Measurements from ENCODE around the gene BNIP5. TPM values are rescaled to one million over a fixed set of nuclear protein-coding genes. Genes with fewer than 3 reads are reported as not detected.
A peak's percentile ranks its signal among the peaks of the same experiment; 100 is the strongest.

BNIP5 gene
- total RNA-seq, 2 donors from 2014 or later, result not detected

- Mint-ChIP-seq H3K27ac (no peak overlapping the region), H3K4me1 (ENCODE audit: low read depth in 2 of 2) (peaks cover 27 to 43% of the 10 kb centered on the region in 2 donors), H3K4me3 (no peak overlapping the region), H3K36me3 (no peaks in the 10 kb centered on the region), H3K9me3 (no peaks in the 10 kb centered on the region), H3K27me3 (peaks cover 0 to 7% of the 10 kb centered on the region in 2 donors)
- DNase-seq (ENCODE audit: low spot score) (peak; percentile 66), ATAC-seq (peak; percentile 67 to 83)
These were observed 23.8 kb upstream of the BNIP5 start for GRCh38 chr6:36360241-36361054.

DNA sequence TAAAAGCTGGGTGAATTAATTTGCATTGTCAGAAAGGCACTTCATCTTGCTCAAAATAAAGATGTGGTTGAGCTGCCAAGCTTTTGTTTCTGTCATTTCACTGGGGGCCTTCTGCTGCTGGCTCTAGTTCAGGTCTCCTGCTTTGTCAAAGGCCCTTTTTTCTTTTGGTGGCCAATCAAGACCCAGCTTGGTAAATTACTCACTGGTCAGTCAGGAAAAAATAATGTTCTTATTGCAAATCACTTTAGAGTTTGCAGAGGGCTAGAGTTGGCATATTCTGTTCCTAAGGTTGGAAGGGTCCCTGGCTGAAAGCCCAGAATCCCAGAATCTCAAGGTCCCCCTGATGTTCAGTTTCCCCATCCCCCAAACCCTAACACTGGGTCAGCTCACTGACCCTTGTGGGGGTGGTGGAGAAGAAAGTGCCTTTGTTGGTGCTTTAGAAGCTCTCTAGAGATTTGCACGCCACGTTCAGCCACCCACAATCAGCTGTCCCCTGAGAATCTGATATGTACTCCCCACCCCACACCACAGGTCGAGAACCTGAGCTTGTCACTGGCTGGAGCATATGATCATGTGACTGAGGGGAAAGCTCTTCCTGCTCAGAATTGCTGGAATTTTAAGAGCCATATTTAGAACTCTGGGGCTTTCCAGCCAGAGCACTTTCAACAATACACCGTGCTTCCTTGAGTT lies 21.7 kb upstream of the BNIP5 start:
- Mint-ChIP-seq H3K4me1 (ENCODE audit: low read depth in 2 of 2) (peaks cover 36 to 41% of the 10 kb centered on the region in 2 donors), H3K9me3 (no peaks in the 10 kb centered on the region), H3K27ac (no peak overlapping the region), H3K4me3 (no peak overlapping the region), H3K36me3 (peaks cover 6% of the 10 kb centered on the region), H3K27me3 (peaks cover 7% of the 10 kb centered on the region in 2 donors)
- no peak for ATAC-seq
- DNase-seq (ENCODE audit: low spot score), result no peak

DNA sequence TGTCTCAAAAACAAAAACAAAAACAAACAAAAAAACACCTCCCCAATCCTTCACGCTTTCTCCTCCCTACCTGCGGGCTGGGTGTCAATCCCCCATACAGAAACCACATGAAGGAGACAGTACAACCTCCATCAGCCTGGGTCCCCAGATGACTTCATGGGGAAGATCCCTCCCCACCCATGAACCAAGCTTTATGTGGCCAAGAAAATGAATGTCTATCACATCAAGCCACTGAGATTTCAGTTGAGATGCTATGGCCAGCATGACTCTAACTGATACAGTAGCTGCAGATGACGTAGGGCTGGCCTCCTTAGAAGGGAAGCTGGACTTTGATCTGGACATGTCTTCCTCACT lies 21.2 kb upstream of the BNIP5 start:
- Mint-ChIP-seq H3K9me3 (no peaks in the 10 kb centered on the region), H3K4me3 (no peak overlapping the region), H3K27me3 (peaks cover 7% of the 10 kb centered on the region in 2 donors), H3K27ac (no peak overlapping the region), H3K4me1 (ENCODE audit: low read depth in 2 of 2) (peaks cover 36 to 41% of the 10 kb centered on the region in 2 donors), H3K36me3 (peaks cover 9% of the 10 kb centered on the region)
- ATAC-seq (peak; percentile 4 to 41), DNase-seq (ENCODE audit: low spot score) (no peak)

- Mint-ChIP-seq H3K36me3 (peaks cover 11% of the 10 kb centered on the region), H3K4me1 (ENCODE audit: low read depth in 2 of 2) (peaks cover 33 to 38% of the 10 kb centered on the region in 2 donors), H3K27me3 (peaks cover 7 to 8% of the 10 kb centered on the region in 2 donors), H3K4me3 (peak overlapping the region; percentile 49), H3K27ac (peak overlapping the region; percentile 51 to 85), H3K9me3 (no peaks in the 10 kb centered on the region)
- ATAC-seq, result peak; percentile 82 to 83
- DNase-seq (ENCODE audit: low spot score), result peak; percentile 45
These were observed 19.1 kb upstream of the BNIP5 start for GRCh38 chr6:36355819-36356218.

DNA sequence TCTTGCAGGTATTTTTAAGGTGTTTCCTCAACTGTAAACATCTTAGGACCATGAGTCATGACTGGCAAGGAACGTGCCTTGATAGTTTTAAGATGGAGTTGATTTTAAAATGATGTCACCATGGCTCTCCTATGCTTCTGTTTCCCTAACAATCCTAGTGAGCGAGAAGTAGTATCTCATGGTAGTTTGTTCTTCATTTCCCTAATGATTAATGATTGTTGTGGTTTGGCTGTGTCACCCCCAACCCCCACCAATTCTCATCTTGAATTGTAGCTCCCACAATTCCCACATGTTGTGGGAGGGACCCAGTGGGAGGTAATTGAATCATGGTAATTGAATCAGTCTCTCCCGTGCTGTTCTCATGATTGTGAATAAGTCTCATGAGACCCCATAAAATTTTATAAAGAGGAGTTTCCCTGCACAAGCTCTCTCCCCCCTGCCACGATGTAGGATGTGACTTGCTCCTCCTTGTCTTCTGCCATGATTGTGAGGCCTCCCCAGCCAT lies 16.8 kb upstream of the BNIP5 start:
- no peak for DNase-seq (ENCODE audit: low spot score)
- peaks cover 25% of the 10 kb centered on the region in 2 donors for H3K4me1 Mint-ChIP-seq (ENCODE audit: low read depth in 2 of 2)
- no peak overlapping the region for H3K27ac Mint-ChIP-seq
- no peaks in the 10 kb centered on the region for H3K9me3 Mint-ChIP-seq
- peaks cover 9 to 21% of the 10 kb centered on the region in 2 donors for H3K27me3 Mint-ChIP-seq
- peaks cover 11% of the 10 kb centered on the region for H3K36me3 Mint-ChIP-seq
- H3K4me3 Mint-ChIP-seq, result no peak overlapping the region
- no peak for ATAC-seq

DNA sequence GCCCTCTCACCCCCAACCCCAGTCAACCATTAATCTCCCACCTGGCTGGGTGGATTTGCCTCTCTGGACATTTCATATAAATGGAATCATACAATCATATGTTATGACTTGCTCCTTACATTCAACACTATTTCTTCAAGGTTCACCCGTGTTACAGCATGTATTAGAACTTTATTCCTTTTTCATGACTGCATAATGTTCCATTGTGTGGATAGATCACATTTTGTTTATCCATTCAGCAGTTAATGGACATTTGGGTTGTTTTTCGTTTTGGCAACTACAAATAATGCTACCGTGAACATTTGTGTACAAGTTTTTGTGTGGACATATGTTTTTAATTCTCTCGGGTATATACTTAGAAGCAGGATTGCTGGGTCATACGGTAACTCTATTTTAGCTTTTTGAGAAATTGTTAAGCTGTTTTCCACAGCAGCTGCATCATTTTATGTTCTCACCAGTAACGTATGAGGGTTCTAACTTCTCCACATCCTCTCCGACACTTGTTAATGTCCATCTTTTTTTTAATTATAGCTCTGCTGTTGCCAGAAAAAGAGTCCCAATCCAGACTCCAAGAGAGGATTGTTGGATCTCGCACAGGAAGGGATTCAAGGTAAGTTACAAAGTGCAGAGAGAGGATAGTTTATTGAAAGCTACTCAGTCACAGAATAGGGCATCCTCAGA lies 15.9 kb upstream of the BNIP5 start:
- Mint-ChIP-seq H3K27ac (no peak overlapping the region), H3K36me3 (peaks cover 11% of the 10 kb centered on the region), H3K27me3 (peaks cover 7 to 21% of the 10 kb centered on the region in 2 donors), H3K4me1 (ENCODE audit: low read depth in 2 of 2) (peaks cover 19 to 25% of the 10 kb centered on the region in 2 donors), H3K4me3 (no peak overlapping the region), H3K9me3 (no peaks in the 10 kb centered on the region)
- DNase-seq (ENCODE audit: low spot score) (no peak), ATAC-seq (no peak)

GRCh38 chr6:36350681-36351571 lies 14.2 kb upstream of the BNIP5 start:
- no peaks in the 10 kb centered on the region for H3K9me3 Mint-ChIP-seq
- no peak for ATAC-seq
- H3K36me3 Mint-ChIP-seq, result peaks cover 11% of the 10 kb centered on the region
- peaks cover 10 to 14% of the 10 kb centered on the region in 2 donors for H3K4me1 Mint-ChIP-seq (ENCODE audit: low read depth in 2 of 2)
- peaks cover 2 to 21% of the 10 kb centered on the region in 2 donors for H3K27me3 Mint-ChIP-seq
- peak overlapping the region in 1 of 2 donors; percentile 31 for H3K27ac Mint-ChIP-seq
- DNase-seq (ENCODE audit: low spot score), result peak; percentile 51
- no peak overlapping the region for H3K4me3 Mint-ChIP-seq

- peak overlapping the region in 1 of 2 donors; percentile 31 for H3K27ac Mint-ChIP-seq
- peaks cover 2 to 5% of the 10 kb centered on the region in 2 donors for H3K4me1 Mint-ChIP-seq (ENCODE audit: low read depth in 2 of 2)
- no peaks in the 10 kb centered on the region for H3K9me3 Mint-ChIP-seq
- DNase-seq (ENCODE audit: low spot score), result peak; percentile 13
- H3K27me3 Mint-ChIP-seq, result peaks cover 2 to 21% of the 10 kb centered on the region in 2 donors
- ATAC-seq, result no peak
- H3K4me3 Mint-ChIP-seq, result no peak overlapping the region
- peaks cover 11% of the 10 kb centered on the region for H3K36me3 Mint-ChIP-seq
These were observed 13.4 kb upstream of the BNIP5 start for GRCh38 chr6:36350082-36350481.

DNA sequence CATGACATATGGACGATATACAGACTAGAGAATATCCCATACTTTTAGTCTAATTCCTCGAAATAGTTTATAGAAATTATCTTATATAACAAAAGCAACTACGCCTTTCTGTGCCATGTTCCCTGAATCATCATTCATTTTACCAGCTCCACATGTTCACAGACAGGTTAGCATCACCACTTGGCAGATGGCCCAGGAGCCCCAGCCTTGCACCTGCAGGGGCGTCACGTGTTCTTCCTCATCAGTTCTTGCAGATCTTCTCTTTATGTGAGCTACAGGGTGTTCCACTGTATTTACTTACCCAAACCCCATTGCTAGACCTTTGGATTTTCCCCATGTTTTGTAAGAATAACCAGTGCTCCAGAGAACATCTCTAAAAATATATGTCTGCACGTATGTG lies 12.6 kb upstream of the BNIP5 start:
- ATAC-seq, result no peak
- no peak for DNase-seq (ENCODE audit: low spot score)
- Mint-ChIP-seq H3K27ac (no peak overlapping the region), H3K4me1 (ENCODE audit: low read depth in 2 of 2) (peaks cover 0 to 5% of the 10 kb centered on the region in 2 donors), H3K36me3 (peaks cover 11% of the 10 kb centered on the region), H3K4me3 (no peak overlapping the region), H3K9me3 (no peaks in the 10 kb centered on the region), H3K27me3 (peaks cover 2 to 21% of the 10 kb centered on the region in 2 donors)

- no peak for ATAC-seq
- H3K27me3 Mint-ChIP-seq, result peaks cover 5 to 14% of the 10 kb centered on the region in 2 donors
- H3K36me3 Mint-ChIP-seq, result no peaks in the 10 kb centered on the region
- no peaks in the 10 kb centered on the region for H3K4me1 Mint-ChIP-seq (ENCODE audit: low read depth in 2 of 2)
- H3K9me3 Mint-ChIP-seq, result no peaks in the 10 kb centered on the region
- no peak overlapping the region for H3K4me3 Mint-ChIP-seq
- H3K27ac Mint-ChIP-seq, result peak overlapping the region in 1 of 2 donors; percentile 51
- DNase-seq (ENCODE audit: low spot score), result no peak
These were observed 10.9 kb upstream of the BNIP5 start for GRCh38 chr6:36347621-36348020.

- Mint-ChIP-seq H3K36me3 (no peaks in the 10 kb centered on the region), H3K9me3 (no peaks in the 10 kb centered on the region), H3K27me3 (peaks cover 7 to 20% of the 10 kb centered on the region in 2 donors), H3K27ac (peak overlapping the region in 1 of 2 donors; percentile 21), H3K4me3 (no peak overlapping the region), H3K4me1 (ENCODE audit: low read depth in 2 of 2) (peaks cover 0 to 2% of the 10 kb centered on the region in 2 donors)
- DNase-seq (ENCODE audit: low spot score), result peak; percentile 52
- no peak for ATAC-seq
These were observed 10.0 kb upstream of the BNIP5 start for GRCh38 chr6:36346486-36347273.

- ATAC-seq (no peak), DNase-seq (ENCODE audit: low spot score) (peak; percentile 18)
- H3K9me3 Mint-ChIP-seq, result no peaks in the 10 kb centered on the region
- no peaks in the 10 kb centered on the region for H3K36me3 Mint-ChIP-seq
- H3K4me1 Mint-ChIP-seq (ENCODE audit: low read depth in 2 of 2), result peaks cover 1 to 3% of the 10 kb centered on the region in 2 donors
- H3K27ac Mint-ChIP-seq, result peak overlapping the region in 1 of 2 donors; percentile 21
- no peak overlapping the region for H3K4me3 Mint-ChIP-seq
- H3K27me3 Mint-ChIP-seq, result peaks cover 8 to 23% of the 10 kb centered on the region in 2 donors
These were observed 9.2 kb upstream of the BNIP5 start for GRCh38 chr6:36345681-36346466.

Data from natural killer cell treated with Interleukin-12 subunit alpha and Interleukin-12 subunit beta and Interleukin-15 and Interleukin-18, amount 100 ng/mL, for 72 hours (primary cell).